HG03342 (cell line): ENCODE results near the gene MS4A14.
A peak's percentile ranks its signal among the peaks of the same experiment; 100 is the strongest.
"Not testable (repeated sequence)": the region's sequence is repeated elsewhere in the genome, so short reads cannot be mapped to it uniquely, and the experiment has no call there.

Experiments used
- ATAC-seq: cut with Tn5 transposase; IDR thresholded peaks from one replicate; pipeline ENCODE4 v1.9.1; 2021; ENCODE audit warnings: mild to moderate bottlenecking, moderate library complexity; ENCODE audit not compliant: unreplicated experiment

Gene MS4A14, protein sequence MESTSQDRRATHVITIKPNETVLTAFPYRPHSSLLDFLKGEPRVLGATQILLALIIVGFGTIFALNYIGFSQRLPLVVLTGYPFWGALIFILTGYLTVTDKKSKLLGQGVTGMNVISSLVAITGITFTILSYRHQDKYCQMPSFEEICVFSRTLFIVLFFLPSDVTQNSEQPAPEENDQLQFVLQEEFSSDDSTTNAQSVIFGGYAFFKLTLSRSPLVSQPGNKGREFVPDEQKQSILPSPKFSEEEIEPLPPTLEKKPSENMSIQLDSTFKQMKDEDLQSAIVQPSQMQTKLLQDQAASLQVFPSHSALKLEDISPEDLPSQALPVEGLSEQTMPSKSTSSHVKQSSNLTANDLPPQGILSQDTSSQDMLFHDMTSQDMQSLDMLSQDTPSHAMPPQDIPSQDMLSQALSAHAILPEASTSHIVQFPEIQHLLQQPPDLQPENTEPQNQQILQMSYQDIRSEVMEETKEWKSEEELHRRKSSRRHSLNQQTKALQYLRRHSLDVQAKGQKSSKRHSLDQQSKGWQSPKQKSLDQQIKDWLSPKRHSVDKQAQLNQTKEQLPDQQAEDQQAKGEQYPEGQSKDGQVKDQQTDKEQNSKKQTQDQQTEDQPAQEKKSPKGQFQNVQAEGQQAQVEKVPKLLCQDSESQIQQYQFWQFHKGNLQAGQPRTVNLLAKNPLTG

GRCh38 chr11:60396382-60396781 lies at the start of gene MS4A14:
Gene MS4A14 (plus strand): TSS chr11:60396459. CDS start chr11:60396579, 120 bp downstream.
- ATAC-seq, result no peak

GRCh38 chr11:60347084-60347797 lies 49.0 kb upstream of the MS4A14 start:
- ATAC-seq, result no peak

DNA sequence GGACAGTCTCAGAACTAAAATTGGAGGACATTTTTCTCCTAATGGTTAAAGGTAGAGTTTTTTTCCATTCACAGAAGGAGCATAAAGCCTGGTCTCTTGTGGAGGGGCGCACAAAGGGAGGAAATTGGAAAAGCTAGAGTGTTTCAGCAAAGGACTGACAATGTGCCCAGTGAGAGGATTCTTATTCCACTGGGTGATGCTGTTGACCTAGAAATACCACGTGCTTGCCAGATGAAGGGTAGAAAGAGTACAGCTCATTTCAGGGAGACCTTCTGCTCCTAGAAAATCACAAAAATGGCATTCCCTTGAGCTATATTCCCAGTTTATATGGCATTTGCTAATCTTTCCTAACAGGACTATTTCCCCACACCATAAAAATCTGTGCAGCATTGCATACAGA lies 48.1 kb upstream of the MS4A14 start:
- no peak for ATAC-seq

DNA sequence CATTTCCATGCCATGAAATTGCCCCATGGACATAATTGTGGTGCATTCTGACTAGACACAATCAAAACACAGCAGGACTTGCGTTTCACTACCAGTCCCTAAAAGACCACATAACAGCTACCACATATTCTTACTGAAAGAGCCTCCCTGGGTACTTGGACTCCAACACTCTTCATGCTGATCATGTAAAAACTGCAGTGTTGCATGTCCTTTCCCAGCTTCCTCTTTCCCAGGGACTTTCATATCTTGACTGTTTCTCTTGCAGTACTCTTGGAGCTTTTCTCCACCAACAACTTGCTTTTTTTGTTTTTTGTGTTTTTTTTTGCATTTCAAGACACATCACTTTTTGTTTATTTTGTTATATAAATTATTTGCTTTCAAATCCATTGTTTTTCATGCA lies 46.3 kb upstream of the MS4A14 start:
- no peak for ATAC-seq

DNA sequence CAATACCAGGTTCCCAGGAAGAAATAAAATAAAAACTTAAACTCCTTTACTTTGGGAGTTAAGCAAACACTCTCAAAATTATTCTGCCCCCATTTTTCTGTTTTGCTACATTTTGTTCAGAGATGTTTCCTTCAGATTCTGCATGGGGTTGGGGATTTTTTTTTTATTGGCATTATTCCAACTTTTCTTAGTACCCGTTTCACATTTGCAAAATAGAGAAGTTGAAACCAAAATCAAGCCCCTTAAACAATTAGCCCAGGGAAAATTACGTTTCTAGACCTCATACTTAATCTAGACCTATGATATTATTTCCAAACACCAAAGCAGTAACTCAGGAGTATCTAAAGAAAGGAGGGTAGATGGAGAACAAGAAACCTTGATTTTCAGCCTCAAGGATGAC lies 38.5 kb upstream of the MS4A14 start:
- no peak for ATAC-seq

- ATAC-seq, result no peak
Observed at GRCh38 chr11:60360621-60361020, 35.6 kb upstream of the MS4A14 start.

- ATAC-seq, result no peak
Observed at GRCh38 chr11:60362241-60362640, 34.0 kb upstream of the MS4A14 start.

DNA sequence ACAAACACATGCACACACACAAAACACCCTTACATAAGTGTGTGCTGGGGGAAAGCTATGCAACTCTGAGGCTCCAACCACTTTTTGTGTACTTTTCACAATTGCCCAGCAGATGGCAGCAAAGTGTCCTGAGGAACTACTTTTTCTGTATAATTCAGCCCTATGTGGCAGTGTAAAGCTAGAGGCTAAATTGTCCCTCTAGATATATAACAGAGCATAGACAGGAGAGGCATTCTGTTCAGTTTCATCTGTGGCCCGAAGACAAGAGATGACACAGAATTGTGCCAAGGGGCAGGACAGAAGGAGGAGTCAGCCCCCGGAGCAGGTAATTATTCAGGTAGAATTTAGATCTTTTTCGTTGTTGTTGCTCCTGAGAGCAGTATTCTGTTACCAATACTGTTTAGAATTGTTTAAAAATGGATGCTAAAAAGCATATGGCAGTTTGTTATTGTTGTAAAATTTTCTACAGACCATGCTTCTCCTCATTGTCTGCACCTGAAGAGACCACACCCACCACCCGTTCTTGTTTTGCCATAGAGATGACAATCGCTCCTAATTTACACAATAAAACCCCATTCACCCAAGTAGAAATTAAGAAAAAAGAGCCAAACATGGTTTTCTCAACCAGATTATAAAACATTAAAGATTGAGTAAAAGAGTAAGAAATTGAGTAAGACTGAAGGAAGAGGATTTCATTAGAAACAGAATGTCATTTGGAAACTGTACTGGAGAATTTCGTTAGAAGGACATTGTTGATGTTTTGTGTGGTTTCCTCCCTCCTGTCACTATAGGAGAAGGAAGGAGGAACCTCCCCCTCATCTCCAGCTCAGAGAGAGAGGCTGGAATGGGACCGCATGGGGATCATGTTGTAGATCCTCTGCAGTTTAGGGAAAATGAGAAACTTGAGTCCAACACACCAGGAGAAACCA lies 32.5 kb upstream of the MS4A14 start:
- peak; percentile 61 for ATAC-seq

DNA sequence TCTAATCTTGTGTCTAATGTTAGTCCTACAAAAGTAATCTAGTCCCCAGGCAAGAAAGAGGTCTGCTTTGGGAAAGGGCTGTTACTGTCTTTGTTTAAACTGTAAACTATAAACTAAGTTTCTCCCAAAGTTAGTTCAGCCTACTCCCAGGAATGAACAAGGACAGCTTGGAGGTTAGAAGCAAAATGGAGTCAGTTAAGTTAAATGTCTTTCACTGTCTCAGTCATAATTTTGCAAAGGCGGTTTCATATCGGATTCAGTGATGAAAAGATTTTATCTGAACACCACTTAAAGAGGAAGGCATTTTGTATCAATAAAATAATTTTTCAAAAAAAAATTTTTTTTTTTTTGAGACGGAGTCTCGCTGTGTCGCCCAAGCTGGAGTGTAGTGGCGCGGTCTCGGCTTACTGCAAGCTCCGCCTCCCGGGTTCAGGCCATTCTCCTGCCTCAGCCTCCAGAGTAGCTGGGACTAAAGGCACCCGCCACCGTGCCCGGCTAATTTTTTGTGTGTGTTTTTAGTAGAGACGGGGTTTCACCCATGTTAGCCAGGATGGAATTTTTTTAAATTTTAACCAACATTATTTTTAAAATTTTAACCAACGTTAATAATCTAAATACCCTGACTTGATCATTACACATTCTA lies 29.9 kb upstream of the MS4A14 start:
- ATAC-seq, result not testable (repeated sequence)

- ATAC-seq, result peak; percentile 80
Observed at GRCh38 chr11:60367009-60367408, 29.2 kb upstream of the MS4A14 start.

DNA sequence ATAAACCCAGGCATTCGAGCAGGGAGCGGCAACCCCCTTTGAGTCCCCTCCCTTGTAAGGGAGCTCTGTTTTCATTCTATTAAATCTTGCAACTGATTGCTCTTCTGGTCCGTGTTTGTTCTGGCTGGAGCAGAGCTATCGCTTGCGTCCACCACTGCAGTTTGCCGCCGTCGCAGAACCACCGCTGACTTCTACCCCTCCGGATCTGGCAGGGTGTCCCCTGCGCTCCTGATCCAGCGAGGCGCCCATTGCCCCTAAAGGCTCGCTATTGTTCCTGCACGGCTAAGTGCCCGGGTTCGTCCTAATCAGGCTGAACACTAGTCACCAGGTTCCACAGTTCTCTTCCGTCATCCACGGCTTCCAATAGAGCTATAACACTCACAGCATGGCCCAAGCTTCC lies 28.4 kb upstream of the MS4A14 start:
- ATAC-seq, result no peak

DNA sequence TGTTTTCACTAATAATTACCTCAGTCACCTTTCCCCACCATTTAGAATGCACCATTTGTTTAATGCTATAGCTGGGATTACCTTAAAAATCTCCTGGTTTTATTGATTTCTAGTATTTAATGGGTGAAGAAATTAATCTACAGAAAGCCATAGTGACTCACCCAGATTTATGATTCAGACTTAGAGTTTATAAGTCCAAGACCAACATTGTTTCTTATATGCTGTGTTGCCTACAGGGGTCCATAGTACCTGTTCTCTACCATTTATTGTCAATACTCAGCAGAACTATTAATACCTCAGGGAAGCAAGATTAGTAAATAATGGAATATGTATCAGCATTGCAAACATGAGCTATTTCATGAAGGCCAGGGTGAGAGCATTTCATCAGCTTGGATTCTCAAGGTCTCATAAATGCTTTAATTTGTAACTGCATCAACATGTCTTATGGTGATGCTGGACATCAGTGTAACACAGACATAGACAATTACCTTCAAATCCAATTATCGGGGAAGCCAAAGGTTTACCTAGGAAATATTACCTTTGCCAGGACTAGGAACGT lies 25.9 kb upstream of the MS4A14 start:
- ATAC-seq, result no peak

DNA sequence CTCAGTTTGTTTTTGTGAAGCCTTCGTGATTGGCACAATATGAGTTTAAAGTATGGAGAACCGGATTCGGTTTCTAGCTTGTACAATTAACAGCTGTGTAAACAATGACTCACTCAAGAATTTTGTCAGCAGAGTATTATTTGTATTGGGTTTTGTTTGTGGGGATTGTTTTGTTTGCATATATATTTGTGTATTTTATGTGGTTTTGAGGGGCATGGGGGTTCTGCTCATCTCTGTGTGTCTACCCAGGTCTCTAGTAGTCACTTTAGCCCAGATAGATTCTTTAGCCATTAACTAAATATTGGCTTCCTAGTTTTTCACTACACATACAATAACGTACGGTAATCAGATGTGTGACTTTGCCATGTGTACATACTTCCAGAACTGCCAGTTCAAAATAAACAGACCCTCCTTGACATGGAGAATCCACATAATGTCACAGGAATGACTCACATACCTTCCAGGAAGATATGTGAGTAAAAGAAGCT lies 25.4 kb upstream of the MS4A14 start:
- ATAC-seq, result no peak

- no peak for ATAC-seq
Observed at GRCh38 chr11:60371386-60371785, 24.9 kb upstream of the MS4A14 start.

DNA sequence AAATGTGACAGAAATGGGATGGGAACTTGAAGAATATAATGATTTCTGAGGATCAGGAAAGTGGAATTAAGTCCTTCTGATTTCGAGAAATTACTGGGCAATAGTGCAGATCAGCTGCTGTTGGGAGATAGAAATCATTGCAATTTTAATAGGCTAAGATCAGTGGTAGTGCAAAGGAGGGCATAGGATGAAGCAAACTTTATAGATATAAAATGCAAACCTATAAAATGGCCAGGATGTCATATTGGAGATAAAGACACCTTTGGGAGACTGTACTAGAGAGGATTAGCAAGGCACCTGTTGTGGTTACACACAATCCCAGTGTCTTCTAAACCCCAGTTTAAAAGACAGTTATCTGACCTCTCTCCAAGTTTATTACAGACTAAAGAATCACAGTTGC lies 24.4 kb upstream of the MS4A14 start:
- ATAC-seq, result no peak

DNA sequence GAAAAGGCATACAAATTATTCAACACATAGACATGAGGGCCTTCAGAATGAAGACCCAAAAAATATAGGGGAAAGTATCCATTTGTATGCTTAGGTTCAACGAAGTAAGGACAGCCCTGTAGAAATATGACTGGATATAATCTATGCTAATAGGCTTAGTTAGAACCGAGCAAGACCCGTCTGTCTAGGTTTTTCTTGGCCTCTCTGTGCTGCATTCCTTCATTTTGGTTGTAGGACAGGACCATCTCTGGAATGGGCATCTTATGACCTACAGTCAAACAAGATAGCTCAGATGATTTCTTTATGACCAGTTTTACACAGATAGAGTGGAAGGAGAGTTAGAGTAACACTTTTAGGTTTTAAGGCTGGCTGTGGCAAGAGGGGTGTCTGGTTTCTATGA lies 23.5 kb upstream of the MS4A14 start:
- ATAC-seq, result no peak

- ATAC-seq, result no peak
Observed at GRCh38 chr11:60375316-60375715, 20.9 kb upstream of the MS4A14 start.

DNA sequence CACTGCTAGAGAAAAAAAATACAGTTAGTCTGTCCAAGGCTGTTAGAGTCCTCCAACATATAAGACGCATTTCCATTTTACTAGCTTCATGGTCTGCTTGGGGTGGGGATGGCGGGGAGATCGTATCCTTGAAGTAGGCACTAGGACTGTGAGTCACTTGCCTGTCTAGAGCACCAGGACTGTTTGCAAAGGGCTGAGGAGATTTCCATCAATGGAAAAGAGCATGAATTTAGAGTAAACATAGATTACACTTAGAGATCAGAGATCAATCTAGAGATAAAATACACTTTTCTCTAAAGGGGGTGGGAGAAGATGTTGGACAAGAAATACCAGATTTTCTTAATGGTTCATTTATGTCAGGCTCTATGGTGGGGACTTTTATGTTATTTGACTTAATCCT lies 19.7 kb upstream of the MS4A14 start:
- ATAC-seq, result no peak

DNA sequence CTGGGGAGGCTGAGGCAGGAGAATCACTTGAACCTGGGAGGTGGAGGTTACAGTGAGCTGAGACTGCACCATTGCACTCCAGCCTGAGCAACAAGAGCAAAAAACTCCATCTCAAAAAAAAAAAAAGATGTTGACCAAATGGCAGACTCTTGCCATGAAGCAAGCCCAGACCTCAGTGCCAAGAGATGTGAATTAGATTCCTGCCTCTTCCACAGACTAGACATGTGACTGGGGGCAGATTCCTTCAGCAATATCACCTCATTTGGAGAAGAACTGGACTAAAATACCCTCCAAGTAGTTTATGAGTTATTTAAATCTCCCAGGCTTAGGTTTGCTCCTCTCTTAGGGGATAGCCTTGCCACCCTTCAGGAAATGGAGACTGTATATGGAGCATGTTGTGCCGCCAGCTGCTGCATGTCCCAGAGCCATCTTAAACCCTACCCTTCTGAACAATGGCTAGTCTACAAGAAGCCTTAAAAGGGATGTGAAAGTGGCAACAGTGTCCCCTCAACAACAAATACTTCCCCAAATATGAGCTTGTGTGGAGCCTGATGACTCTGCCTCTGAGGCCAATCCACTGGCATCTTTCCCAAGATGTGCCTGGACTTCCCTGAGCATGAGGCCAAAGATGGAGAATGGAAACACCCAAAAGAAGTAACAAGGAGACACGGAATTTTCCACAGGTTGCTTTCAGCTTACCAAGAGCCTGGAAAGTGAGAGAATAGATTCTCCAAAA lies 18.7 kb upstream of the MS4A14 start:
- peak; percentile 61 for ATAC-seq
